GM12878 (cell line): ENCODE data around the gene MGAT2. TPM values are rescaled to one million over a fixed set of nuclear protein-coding genes. Genes with fewer than 3 reads are reported as not detected.

Experiments used
- ATAC-seq: fragments of 200-7000 bp; cut with Tn5 transposase; 3 replicates; pipeline ENCODE4 v1.9.1; 2020; ENCODE audit warnings: mild to moderate bottlenecking, moderate library complexity
- BruUV-seq: library from RNA; stranded (reverse); fragments of 400-500 nt; replicated peaks from 2 replicates; lab custom pipeline; 2021; lab: Mats Ljungman, UMichigan
- CTCF ChIA-PET: fragments of 300-600 bp; sonication (Branson Sonifier 250); formaldehyde crosslinking; extraction: SDS; loops from one replicate; lab custom pipeline; 2021; ENCODE audit warnings: inconsistent platforms; lab: Yijun Ruan, JAX
- POLR2A ChIA-PET: fragments of 350-600 bp; formaldehyde crosslinking; extraction: SDS; loops from one replicate; lab custom pipeline; 2021; ENCODE audit warnings: inconsistent platforms; lab: Charles Lee
- RAD21 ChIA-PET: fragments of 300-600 bp; sonication (Branson Sonifier 250); formaldehyde crosslinking; loops from one replicate; lab custom pipeline; 2023; ENCODE audit warnings: antibody characterized with exemption; ENCODE audit not compliant: unreplicated experiment; lab: Charles Lee
- SMC1A ChIA-PET: fragments of 300-600 bp; sonication (Branson Sonifier 250); formaldehyde crosslinking; loops from one replicate; lab custom pipeline; 2023; ENCODE audit not compliant: unreplicated experiment, uncharacterized antibody; lab: Charles Lee
- DNase-seq: peaks from one replicate; pipeline ENCODE4 v3.0.0-alpha.2; 2011; ENCODE audit warnings: low read depth, low spot score
- FAIRE-seq: peaks from 3 replicates; lab custom pipeline; 2011; peaks lifted over from hg19 to GRCh38; lab: Jason Lieb, UNC
- H2AFZ ChIP-seq: 2 replicates; pipeline ENCODE4 v1.6.0; 2011; ENCODE audit warnings: low read depth, low read length, control low read depth; ENCODE audit not compliant: control insufficient read depth
- H3K27ac ChIP-seq: 2 replicates; pipeline ENCODE4 v1.5.1; 2011; ENCODE audit warnings: control low read depth; ENCODE audit not compliant: control insufficient read depth, insufficient read depth
- H3K27me3 ChIP-seq, 2 experiments: replicated peaks in 1 of 2; 2 replicates each; pipeline versions ENCODE4 v1.6.0 to v1.6.1; 2011; ENCODE audit warnings: low read length in 1 of 2; ENCODE audit not compliant: control insufficient read depth in 2 of 2, insufficient read depth in 2 of 2
- H3K36me3 ChIP-seq, 2 experiments: 2 replicates each; pipeline ENCODE4 v1.5.1; 2011; ENCODE audit warnings: low read length in 1 of 2; ENCODE audit not compliant: control insufficient read depth in 2 of 2, insufficient read depth in 2 of 2
- H3K4me1 ChIP-seq: 2 replicates; pipeline ENCODE4 v1.6.1; 2011; ENCODE audit warnings: mild to moderate bottlenecking, low read length, moderate library complexity, mixed read lengths; ENCODE audit not compliant: control insufficient read depth, insufficient read depth
- H3K4me2 ChIP-seq: 2 replicates; pipeline ENCODE4 v1.6.0; 2011; ENCODE audit warnings: control low read depth; ENCODE audit not compliant: control insufficient read depth, insufficient read depth
- H3K4me3 ChIP-seq: fragments of 200-600 bp; sonication (generic); 2 replicates; pipeline ENCODE4 v1.5.1; 2016
- H3K79me2 ChIP-seq: 2 replicates; pipeline ENCODE4 v1.6.0; 2011; ENCODE audit warnings: low read length; ENCODE audit not compliant: control insufficient read depth, insufficient read depth
- H3K9ac ChIP-seq: 2 replicates; pipeline ENCODE4 v1.8.0; 2011; ENCODE audit warnings: low read length, control low read depth, mixed read lengths; ENCODE audit not compliant: control insufficient read depth, insufficient read depth
- H3K9me3 ChIP-seq: replicated peaks from 3 replicates; pipeline ENCODE4 v1.5.1; 2011; ENCODE audit warnings: mild to moderate bottlenecking, low read length; ENCODE audit not compliant: control insufficient read depth, insufficient read depth
- H4K20me1 ChIP-seq: 2 replicates; pipeline ENCODE4 v1.6.0; 2011; ENCODE audit not compliant: control insufficient read depth, insufficient read depth
- CHD2 ChIP-seq: IDR thresholded peaks from 2 replicates; pipeline ENCODE4 v1.6.1; 2011; ENCODE audit warnings: low read depth, low read length, improper control_type of control experiment, borderline replicate concordance
- CREM ChIP-seq: IDR thresholded peaks from 2 replicates; pipeline ENCODE4 v1.6.1; 2014; ENCODE audit warnings: antibody characterized with exemption, low read depth
- GABPA ChIP-seq: IDR thresholded peaks from 2 replicates; pipeline ENCODE4 v1.6.1; 2014; ENCODE audit warnings: antibody characterized with exemption, low read depth, mild to moderate bottlenecking, inconsistent platforms
- IKZF1 ChIP-seq: fragments of 450-650 bp; conservative IDR thresholded peaks from 2 replicates; pipeline ENCODE4 v1.6.1; 2017; ENCODE audit warnings: antibody characterized with exemption, mild to moderate bottlenecking
- MAX ChIP-seq: IDR thresholded peaks from 2 replicates; pipeline ENCODE4 v1.6.1; 2012; ENCODE audit warnings: low read depth, low read length, improper control_type of control experiment
- NFYA ChIP-seq: IDR thresholded peaks from 2 replicates; pipeline ENCODE4 v1.6.1; 2011; ENCODE audit warnings: low read depth, mild to moderate bottlenecking, low read length, improper control_type of control experiment, borderline replicate concordance
- POLR2AphosphoS5 ChIP-seq: IDR thresholded peaks from 2 replicates; pipeline ENCODE4 v1.6.1; 2011; ENCODE audit warnings: mild to moderate bottlenecking, low read length, inconsistent platforms
- ZNF592 ChIP-seq: fragments of 450-650 bp; IDR thresholded peaks from 2 replicates; pipeline ENCODE4 v1.6.1; 2017; ENCODE audit warnings: mild to moderate bottlenecking, moderate library complexity
- WGBS: methylation state at CpG from one replicate; pipeline ENCODE4 v1.1.6; 2016; ENCODE audit warnings: low lambda C conversion rate; ENCODE audit not compliant: insufficient replicate concordance, insufficient coverage; ENCODE audit errors: missing lambda C conversion rate; 5-methylcytosine and 5-hydroxymethylcytosine counted together
- in situ Hi-C: fragments of 300-500 bp; cut with MboI; formaldehyde crosslinking; loops from 9 replicates; pipeline ENCODE4 v1.14.3; 2018; ENCODE audit warnings: mixed read lengths
- intact Hi-C: fragments of 100-400 bp; cut with micrococcal nuclease; formaldehyde crosslinking; loops from one replicate; pipeline ENCODE4 v1.14.2; 2022; ENCODE audit not compliant: unreplicated experiment
- polyA plus RNA-seq, 11 experiments: library from polyadenylated mRNA; depleted of rRNA in 4 of 11; unstranded in 6 of 11; stranded (reverse) in 5 of 11; fragments of >200 nt; fragmentation: Nextera tagmentation in 4 of 11; fragmentation: Illumina TruSeq in 1 of 11; extraction: Ambion mirVana in 4 of 11; extraction: Trizol in 1 of 11; gene quantifications; 1 replicate in 1 of 11; 2 replicates in 10 of 11; pipeline versions ENCODE4 v1.2.1 to v1.2.3, GENCODE V29; 2011 to 2016; ENCODE audit warnings: inconsistent platforms in 2 of 11, missing spikeins in 2 of 11, low read depth in 1 of 11
- total RNA-seq, 4 experiments: library from RNA; depleted of rRNA in 3 of 4; stranded (reverse); fragments of >200 nt in 3 of 4; fragmentation: Illumina TruSeq in 1 of 4; extraction: Trizol in 1 of 4; gene quantifications; 2 replicates each; pipeline versions ENCODE4 v1.2.1 to v1.2.3, GENCODE V29; 2013 to 2021

Gene MGAT2
- total and polyA plus RNA-seq, 10 of the 15 experiments (the other 5 are each of a cell fraction or from before 2014, with no cell fraction given), result 0.03 to 51.8 (median 38.0) TPM; not detected in 1

GRCh38 chr14:49614196-49614595 lies 6.4 kb upstream of the MGAT2 start:
- no peaks in the 10 kb centered on the region for H3K9me3 ChIP-seq
- CTCF ChIA-PET, result no interaction called here
- POLR2A ChIA-PET, result no interaction called here
- FAIRE-seq (no peak), DNase-seq (no peak), ATAC-seq (no peak)
- RAD21 ChIA-PET, result no interaction called here
- WGBS, result 95% methylated on average over 2 of the region's 2 CpGs
- SMC1A ChIA-PET, result no interaction called here
- intact Hi-C loops (no loop called here), in situ Hi-C loops (no loop called here)
- no peak overlapping the region for H3K27ac ChIP-seq
- TF ChIP-seq MAX (no peak), NFYA (no peak), CHD2 (no peak), GABPA (no peak), POLR2AphosphoS5 (no peak), CREM (no peak), IKZF1 (no peak), ZNF592 (no peak)
- no peak overlapping the region for H3K4me3 ChIP-seq
- H3K4me2 ChIP-seq, result no peak overlapping the region
- peaks cover 34% of the 10 kb centered on the region for H3K79me2 ChIP-seq
- no peak overlapping the region for H2AFZ ChIP-seq
- H4K20me1 ChIP-seq, result no peaks in the 10 kb centered on the region
- H3K4me1 ChIP-seq, result no peaks in the 10 kb centered on the region; the same call in 1 of the 2 replicates
- BruUV-seq, result no TSS peak
- H3K9ac ChIP-seq, result no peak overlapping the region
- H3K27me3 ChIP-seq, result no peaks in the 10 kb centered on the region
- peaks cover 0 to 11% of the 10 kb centered on the region in 2 experiments for H3K36me3 ChIP-seq
